ENCODE measurements around the gene STAG1. TPM values are rescaled to one million over a fixed set of nuclear protein-coding genes. Genes with fewer than 3 reads are reported as not detected.

Gene STAG1
- total and polyA plus RNA-seq, 4 donors: 4.6 to 28.0 (median 16.6) TPM

- Histone ChIP-seq H3K9me3 (ENCODE audit: control insufficient read depth in 4 of 4, low read length in 3 of 4) (no peaks in the 10 kb centered on the region), H3K36me3 (ENCODE audit: control insufficient read depth in 4 of 4, insufficient read depth in 3 of 4, low read depth in 1 of 4, low read length in 3 of 4) (peaks cover 0 to 2% (median 0%) of the 10 kb centered on the region in 4 donors), H3K4me3 (ENCODE audit: low read depth in 1 of 3, low read length in 3 of 3) (no peak overlapping the region), H3K4me1 (ENCODE audit: control insufficient read depth in 4 of 4, insufficient read depth in 4 of 4, low read length in 3 of 4) (peaks cover 0 to 2% (median 0%) of the 10 kb centered on the region in 4 donors), H3K27ac (ENCODE audit: low read depth in 1 of 2, low read length in 2 of 2) (peak overlapping the region in 1 of 2 donors; percentile 31), H3K27me3 (ENCODE audit: control insufficient read depth in 4 of 4, insufficient read depth in 4 of 4, low read length in 3 of 4) (no peaks in the 10 kb centered on the region), H3K9ac (ENCODE audit: low read depth in 1 of 2, low read length in 2 of 2) (no peak overlapping the region)
- no peak for TF ChIP-seq EGR1 (IDR thresholded peaks at IDR 0.05; ENCODE audit: low read depth in 2 of 2)
- no peak for TF ChIP-seq REST (IDR thresholded peaks at IDR 0.05)
- no peak for TF ChIP-seq MAX (IDR thresholded peaks at IDR 0.05)
- TF ChIP-seq RXRA (IDR thresholded peaks at IDR 0.05): no peak
- TF ChIP-seq FOXA2 (IDR thresholded peaks at IDR 0.05): no peak
- TF ChIP-seq SP1 (IDR thresholded peaks at IDR 0.05): no peak
- TF ChIP-seq GABPA (IDR thresholded peaks at IDR 0.05 in 1 of 2, conservative IDR thresholded peaks at IDR 0.05 in 1 of 2): no peak
- TF ChIP-seq JUND (IDR thresholded peaks at IDR 0.05): no peak
- TF ChIP-seq YY1 (IDR thresholded peaks at IDR 0.05): no peak
- TF ChIP-seq ZBTB33 (IDR thresholded peaks at IDR 0.05): no peak
- no peak for TF ChIP-seq HNF4G (IDR thresholded peaks at IDR 0.05)
- no peak for TF ChIP-seq HNF4A (conservative IDR thresholded peaks at IDR 0.05)
- TF ChIP-seq NR2F2 (IDR thresholded peaks at IDR 0.05): no peak
- 60% methylated on average over 2 of the region's 2 CpGs for WGBS
- no peak for DNase-seq (ENCODE audit: low spot score)
These were observed 317.7 kb downstream of the STAG1 start for GRCh38 chr3:136434429-136434828.

- 63% methylated on average over 4 of the region's 4 CpGs for WGBS
- H3K4me3 ChIP-seq (ENCODE audit: low read depth in 1 of 3, low read length in 3 of 3): no peak overlapping the region
- no peaks in the 10 kb centered on the region for H3K9me3 ChIP-seq (ENCODE audit: control insufficient read depth in 4 of 4, low read length in 3 of 4)
- H3K27ac ChIP-seq (ENCODE audit: low read depth in 1 of 2, low read length in 2 of 2): peak overlapping the region in 1 of 2 donors; percentile 41
- H3K4me1 ChIP-seq (ENCODE audit: control insufficient read depth in 4 of 4, insufficient read depth in 4 of 4, low read length in 3 of 4): peaks cover 0 to 2% (median 0%) of the 10 kb centered on the region in 4 donors
- no peak overlapping the region for H3K9ac ChIP-seq (ENCODE audit: low read depth in 1 of 2, low read length in 2 of 2)
- TF ChIP-seq CTCF (IDR thresholded peaks at IDR 0.05; ENCODE audit: low read depth, low read length, missing input control): no peak
- TF ChIP-seq MAX (IDR thresholded peaks at IDR 0.05): peak; percentile 71
- peak in 1 of 2 donors; percentile 19 for TF ChIP-seq JUND (IDR thresholded peaks at IDR 0.05)
- no peak for TF ChIP-seq HNF4G (IDR thresholded peaks at IDR 0.05)
- no peak for TF ChIP-seq REST (IDR thresholded peaks at IDR 0.05)
- TF ChIP-seq RAD21 (IDR thresholded peaks at IDR 0.05): peak in 1 of 2 donors; percentile 10
- no peak for TF ChIP-seq NR2F2 (IDR thresholded peaks at IDR 0.05)
- TF ChIP-seq GABPA (IDR thresholded peaks at IDR 0.05 in 1 of 2, conservative IDR thresholded peaks at IDR 0.05 in 1 of 2): no peak
- TF ChIP-seq RXRA (IDR thresholded peaks at IDR 0.05): peak in 1 of 2 donors; percentile 57
- TF ChIP-seq FOXA1 (IDR thresholded peaks at IDR 0.05): no peak
- no peak for TF ChIP-seq EGR1 (IDR thresholded peaks at IDR 0.05; ENCODE audit: low read depth in 2 of 2)
- TF ChIP-seq HNF4A (conservative IDR thresholded peaks at IDR 0.05): peak in 1 of 2 donors; percentile 36
- no peak for DNase-seq (ENCODE audit: low spot score)
- H3K36me3 ChIP-seq (ENCODE audit: control insufficient read depth in 4 of 4, insufficient read depth in 3 of 4, low read depth in 1 of 4, low read length in 3 of 4): peaks cover 0 to 2% (median 0%) of the 10 kb centered on the region in 4 donors
- H3K27me3 ChIP-seq (ENCODE audit: control insufficient read depth in 4 of 4, insufficient read depth in 4 of 4, low read length in 3 of 4): no peaks in the 10 kb centered on the region
These were observed 319.5 kb downstream of the STAG1 start for GRCh38 chr3:136432685-136433084.
